Ovary (tissue), 3 donors: ENCODE results near the gene RINT1.

Experiments used
- POLR2A ChIP-seq: fragments of 450-650 bp; IDR thresholded peaks from one replicate; pipeline ENCODE4 v1.6.1; 2017; ENCODE audit warnings: antibody characterized with exemption, mild to moderate bottlenecking, moderate library complexity
- TF ChIP-seq, protein P1 (sequence below), 3 donors: fragments of 450-650 bp in 2 of 3; fragments of 200-600 bp in 1 of 3; IDR thresholded peaks; one replicate each; pipeline versions ENCODE4 v1.5.1 to v1.8.0; 2016 to 2022; ENCODE audit warnings: antibody characterized with exemption in 3 of 3, mild to moderate bottlenecking in 1 of 3
- donor health status: DM: no; HTN: no; CAD: no.

- TF ChIP-seq, protein P1, sequence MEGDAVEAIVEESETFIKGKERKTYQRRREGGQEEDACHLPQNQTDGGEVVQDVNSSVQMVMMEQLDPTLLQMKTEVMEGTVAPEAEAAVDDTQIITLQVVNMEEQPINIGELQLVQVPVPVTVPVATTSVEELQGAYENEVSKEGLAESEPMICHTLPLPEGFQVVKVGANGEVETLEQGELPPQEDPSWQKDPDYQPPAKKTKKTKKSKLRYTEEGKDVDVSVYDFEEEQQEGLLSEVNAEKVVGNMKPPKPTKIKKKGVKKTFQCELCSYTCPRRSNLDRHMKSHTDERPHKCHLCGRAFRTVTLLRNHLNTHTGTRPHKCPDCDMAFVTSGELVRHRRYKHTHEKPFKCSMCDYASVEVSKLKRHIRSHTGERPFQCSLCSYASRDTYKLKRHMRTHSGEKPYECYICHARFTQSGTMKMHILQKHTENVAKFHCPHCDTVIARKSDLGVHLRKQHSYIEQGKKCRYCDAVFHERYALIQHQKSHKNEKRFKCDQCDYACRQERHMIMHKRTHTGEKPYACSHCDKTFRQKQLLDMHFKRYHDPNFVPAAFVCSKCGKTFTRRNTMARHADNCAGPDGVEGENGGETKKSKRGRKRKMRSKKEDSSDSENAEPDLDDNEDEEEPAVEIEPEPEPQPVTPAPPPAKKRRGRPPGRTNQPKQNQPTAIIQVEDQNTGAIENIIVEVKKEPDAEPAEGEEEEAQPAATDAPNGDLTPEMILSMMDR (IDR thresholded peaks at IDR 0.05): no peak
- TF ChIP-seq POLR2A: no peak
These were observed 80.8 kb downstream of the RINT1 start for GRCh38 chr7:105612806-105613205.
